HL-60 (cell line): Measurements from ENCODE around the gene COL20A1.

ENCODE experiments used
- DNase-seq, 2 experiments: peaks; one replicate each; pipeline ENCODE4 v3.0.0-alpha.2; 2010 to 2020; ENCODE audit warnings: low read depth in 1 of 2, low spot score in 1 of 2
- H3K27ac ChIP-seq: fragments of 250-450 bp; sonication (Bioruptor Pico); replicated peaks from 2 replicates; pipeline ENCODE4 v1.5.1; 2020; ENCODE audit warnings: mild to moderate bottlenecking, moderate library complexity
- H3K27me3 ChIP-seq: fragments of 250-450 bp; sonication (Bioruptor Pico); 2 replicates; pipeline ENCODE4 v1.5.1; 2021; ENCODE audit warnings: mild to moderate bottlenecking, moderate library complexity; ENCODE audit not compliant: insufficient read depth, poor library complexity, severe bottlenecking
- H3K4me3 ChIP-seq: replicated peaks from 2 replicates; pipeline ENCODE4 v1.5.1; 2011; ENCODE audit warnings: mild to moderate bottlenecking, control low read depth, low read length; ENCODE audit not compliant: insufficient read depth
- GABPA ChIP-seq: IDR thresholded peaks from 2 replicates; pipeline ENCODE4 v1.6.1; 2012; ENCODE audit warnings: low read depth
- POLR2AphosphoS5 ChIP-seq: IDR thresholded peaks from 2 replicates; pipeline ENCODE4 v1.6.1; 2012; ENCODE audit warnings: low read depth
- SPI1 ChIP-seq: IDR thresholded peaks from 2 replicates; pipeline ENCODE4 v1.6.1; 2012; ENCODE audit warnings: low read depth, mild to moderate bottlenecking, borderline replicate concordance
- TF ChIP-seq, protein P1 (sequence below): IDR thresholded peaks from 2 replicates; pipeline ENCODE4 v1.6.1; 2012; ENCODE audit warnings: low read depth; ENCODE audit not compliant: insufficient replicate concordance
- TF ChIP-seq, protein P2 (sequence below): IDR thresholded peaks from one replicate; pipeline ENCODE4 v1.5.1; 2011; ENCODE audit warnings: low read length, control low read depth, inconsistent platforms; ENCODE audit not compliant: insufficient read depth

The COL20A1 gene

DNA sequence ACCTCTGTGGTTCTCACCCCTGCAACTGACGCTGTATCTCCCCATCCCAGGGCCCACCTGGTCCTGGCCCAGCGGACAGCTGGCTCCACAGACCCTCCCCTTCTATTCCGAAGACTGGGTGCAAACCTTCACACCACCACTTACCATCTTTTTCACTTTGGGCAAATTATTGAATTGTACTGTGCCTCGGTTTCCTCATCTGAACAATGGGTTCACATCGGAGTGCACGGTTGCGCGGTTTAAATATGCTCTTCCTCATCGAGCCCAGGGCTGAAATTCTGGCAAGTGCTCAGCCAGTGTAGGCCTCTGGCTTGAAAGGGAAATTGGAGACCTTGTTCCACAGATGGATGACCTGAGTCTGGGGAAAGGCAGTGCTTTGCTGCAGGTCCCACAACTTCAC lies 23.3 kb upstream of the COL20A1 start:
- no peak for DNase-seq

DNA sequence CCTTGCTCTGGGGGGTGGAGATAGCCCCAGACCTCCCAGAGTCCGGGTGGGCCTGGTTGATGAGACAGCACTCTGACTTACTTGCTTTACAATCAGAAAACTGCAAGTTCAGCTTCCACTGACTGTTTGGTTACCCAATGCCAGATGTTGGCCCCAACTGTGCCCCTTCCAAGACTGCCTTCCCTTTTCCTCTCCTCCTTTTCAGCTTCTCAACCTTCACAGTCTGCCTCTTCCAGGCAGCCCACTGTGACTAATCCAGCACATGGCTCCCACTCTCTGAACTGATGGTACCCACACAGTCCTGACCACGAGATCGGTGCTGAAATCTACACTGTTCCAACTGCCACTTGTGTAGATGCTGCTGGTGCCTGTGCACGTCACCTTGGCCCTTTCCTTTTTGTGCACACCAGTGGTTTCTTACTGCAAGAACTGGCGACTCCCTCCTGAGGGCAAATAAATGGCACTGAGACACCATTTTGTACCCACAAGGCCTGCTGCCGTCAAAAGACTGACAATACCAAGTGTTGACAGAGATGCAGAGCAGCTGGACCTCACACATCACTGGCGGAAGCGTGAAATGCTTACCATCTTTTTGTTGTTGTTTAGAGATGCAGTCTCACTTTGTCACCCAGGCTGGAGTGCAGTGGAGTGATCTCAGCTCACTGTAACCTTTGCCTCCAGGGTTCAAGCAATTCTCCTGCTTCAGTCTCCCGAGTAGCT lies 22.2 kb upstream of the COL20A1 start:
- no peak overlapping the region for H3K4me3 ChIP-seq
- H3K27ac ChIP-seq, result no peak overlapping the region
- H3K27me3 ChIP-seq, result peaks cover 3% of the 10 kb centered on the region
- TF ChIP-seq, protein P1, sequence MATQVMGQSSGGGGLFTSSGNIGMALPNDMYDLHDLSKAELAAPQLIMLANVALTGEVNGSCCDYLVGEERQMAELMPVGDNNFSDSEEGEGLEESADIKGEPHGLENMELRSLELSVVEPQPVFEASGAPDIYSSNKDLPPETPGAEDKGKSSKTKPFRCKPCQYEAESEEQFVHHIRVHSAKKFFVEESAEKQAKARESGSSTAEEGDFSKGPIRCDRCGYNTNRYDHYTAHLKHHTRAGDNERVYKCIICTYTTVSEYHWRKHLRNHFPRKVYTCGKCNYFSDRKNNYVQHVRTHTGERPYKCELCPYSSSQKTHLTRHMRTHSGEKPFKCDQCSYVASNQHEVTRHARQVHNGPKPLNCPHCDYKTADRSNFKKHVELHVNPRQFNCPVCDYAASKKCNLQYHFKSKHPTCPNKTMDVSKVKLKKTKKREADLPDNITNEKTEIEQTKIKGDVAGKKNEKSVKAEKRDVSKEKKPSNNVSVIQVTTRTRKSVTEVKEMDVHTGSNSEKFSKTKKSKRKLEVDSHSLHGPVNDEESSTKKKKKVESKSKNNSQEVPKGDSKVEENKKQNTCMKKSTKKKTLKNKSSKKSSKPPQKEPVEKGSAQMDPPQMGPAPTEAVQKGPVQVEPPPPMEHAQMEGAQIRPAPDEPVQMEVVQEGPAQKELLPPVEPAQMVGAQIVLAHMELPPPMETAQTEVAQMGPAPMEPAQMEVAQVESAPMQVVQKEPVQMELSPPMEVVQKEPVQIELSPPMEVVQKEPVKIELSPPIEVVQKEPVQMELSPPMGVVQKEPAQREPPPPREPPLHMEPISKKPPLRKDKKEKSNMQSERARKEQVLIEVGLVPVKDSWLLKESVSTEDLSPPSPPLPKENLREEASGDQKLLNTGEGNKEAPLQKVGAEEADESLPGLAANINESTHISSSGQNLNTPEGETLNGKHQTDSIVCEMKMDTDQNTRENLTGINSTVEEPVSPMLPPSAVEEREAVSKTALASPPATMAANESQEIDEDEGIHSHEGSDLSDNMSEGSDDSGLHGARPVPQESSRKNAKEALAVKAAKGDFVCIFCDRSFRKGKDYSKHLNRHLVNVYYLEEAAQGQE, result no peak
- TF ChIP-seq, protein P2, sequence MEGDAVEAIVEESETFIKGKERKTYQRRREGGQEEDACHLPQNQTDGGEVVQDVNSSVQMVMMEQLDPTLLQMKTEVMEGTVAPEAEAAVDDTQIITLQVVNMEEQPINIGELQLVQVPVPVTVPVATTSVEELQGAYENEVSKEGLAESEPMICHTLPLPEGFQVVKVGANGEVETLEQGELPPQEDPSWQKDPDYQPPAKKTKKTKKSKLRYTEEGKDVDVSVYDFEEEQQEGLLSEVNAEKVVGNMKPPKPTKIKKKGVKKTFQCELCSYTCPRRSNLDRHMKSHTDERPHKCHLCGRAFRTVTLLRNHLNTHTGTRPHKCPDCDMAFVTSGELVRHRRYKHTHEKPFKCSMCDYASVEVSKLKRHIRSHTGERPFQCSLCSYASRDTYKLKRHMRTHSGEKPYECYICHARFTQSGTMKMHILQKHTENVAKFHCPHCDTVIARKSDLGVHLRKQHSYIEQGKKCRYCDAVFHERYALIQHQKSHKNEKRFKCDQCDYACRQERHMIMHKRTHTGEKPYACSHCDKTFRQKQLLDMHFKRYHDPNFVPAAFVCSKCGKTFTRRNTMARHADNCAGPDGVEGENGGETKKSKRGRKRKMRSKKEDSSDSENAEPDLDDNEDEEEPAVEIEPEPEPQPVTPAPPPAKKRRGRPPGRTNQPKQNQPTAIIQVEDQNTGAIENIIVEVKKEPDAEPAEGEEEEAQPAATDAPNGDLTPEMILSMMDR, result no peak
- no peak for TF ChIP-seq GABPA
- TF ChIP-seq POLR2AphosphoS5, result no peak
- no peak for TF ChIP-seq SPI1
- no peak for DNase-seq

More for the DNA sequence above, 23.3 kb upstream of the COL20A1 start:
- H3K27ac ChIP-seq, result no peak overlapping the region
- no peak overlapping the region for H3K4me3 ChIP-seq
- TF ChIP-seq GABPA, result no peak
- TF ChIP-seq, protein P2, result no peak
- peaks cover 5% of the 10 kb centered on the region for H3K27me3 ChIP-seq

DNA sequence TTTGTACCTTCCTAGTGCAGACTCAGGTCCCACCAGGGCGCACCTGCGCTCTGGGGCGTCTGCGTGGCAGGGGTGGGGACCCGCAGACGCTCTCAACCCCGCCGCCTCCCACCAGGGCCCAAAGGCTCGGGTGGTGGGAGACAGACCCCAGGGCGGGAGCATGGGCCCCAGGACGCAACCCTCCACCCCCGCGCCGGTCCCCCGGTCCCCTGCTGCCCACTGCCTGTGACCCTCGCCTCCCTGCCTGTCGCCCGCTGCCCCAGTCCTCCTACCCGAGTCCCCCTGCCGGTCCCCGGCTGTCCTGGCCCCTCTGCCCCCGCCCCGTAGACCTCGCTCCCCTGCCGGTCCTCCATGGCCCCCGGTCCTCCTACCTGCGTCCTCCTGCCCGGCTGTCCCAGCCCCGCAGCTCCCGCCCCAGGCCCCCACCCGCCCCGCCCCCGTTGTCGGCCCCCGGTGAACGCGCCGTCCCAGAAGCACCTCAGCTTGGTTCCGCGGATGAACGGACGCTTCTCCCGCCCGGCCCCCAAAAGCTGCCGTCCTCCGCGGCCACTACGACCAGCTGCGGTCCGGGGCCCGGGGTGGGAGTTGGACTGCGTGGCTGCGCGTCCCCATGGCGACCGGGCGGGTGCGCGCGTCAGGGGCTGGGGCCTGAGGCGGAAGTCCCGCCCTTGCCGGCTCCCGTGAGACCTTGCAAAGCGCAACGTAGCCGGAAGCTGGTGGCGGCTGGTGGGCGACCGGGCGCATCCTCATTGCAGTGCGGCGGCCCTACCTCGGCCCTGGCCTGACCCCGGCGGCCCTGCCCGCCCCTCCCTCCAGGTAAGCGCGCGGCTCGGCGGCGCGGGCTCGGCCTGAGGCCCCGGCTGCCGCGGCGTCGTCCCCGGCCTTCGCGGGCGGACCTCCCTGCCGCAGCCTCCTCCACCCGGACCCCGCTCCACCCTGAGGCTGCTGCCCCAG lies 20.6 kb upstream of the COL20A1 start, which contains the start of gene ARFGAP1:
TSS of gene ARFGAP1 (plus strand) at position 709 of the 954 bp plus-strand sequence. CDS start 2,768 bp downstream, outside the sequence.
- H3K27ac ChIP-seq, result peak within 1 kb of the TSS; percentile 60
- DNase-seq, result peak; percentile 84 to 89
- TF ChIP-seq POLR2AphosphoS5 (peak; percentile 55; the same call in 1 of the 2 replicates), SPI1 (peak; percentile 18; the same call in 1 of the 2 replicates), GABPA (peak; percentile 84)
- TF ChIP-seq, protein P1, result no peak
- TF ChIP-seq, protein P2, result no peak

More for the DNA sequence above, 20.6 kb upstream of the COL20A1 start, which contains the start of gene ARFGAP1:
- Histone ChIP-seq H3K27me3 (no peaks in the 10 kb centered on the region), H3K4me3 (peak within 1 kb of the TSS; percentile 92)
